ENCODE data around the gene CLDN7.

CLDN7 gene

GRCh38 chr17:7252176-7253043 is 9.9 kb downstream of the CLDN7 start, which contains the start of gene ELP5:
ELP5 (plus strand) TSS chr17:7252215; CDS start chr17:7252551, 336 bp downstream.
- TF ChIP-seq SIN3A (IDR thresholded peaks at IDR 0.05; ENCODE audit: borderline replicate concordance, insufficient read depth, low read length) (0 out of 2 replicates have a peak, but pooled peaks have one; percentile 74), FOXP2 (optimal IDR thresholded peaks at IDR 0.05; ENCODE audit: borderline replicate concordance, extremely low read depth, extremely low read length, insufficient read depth) (peak; percentile 81), REST (IDR thresholded peaks at IDR 0.05; ENCODE audit: insufficient read depth in 1 of 2, low read depth in 2 of 2, low read length in 2 of 2) (peak in 1 of 2 experiments; percentile 68; a peak in 2 of 4 replicates), POLR2AphosphoS5 (IDR thresholded peaks at IDR 0.05; ENCODE audit: low read depth, low read length) (no peak; the same call in 1 of the 2 replicates), TAF1 (IDR thresholded peaks at IDR 0.05; ENCODE audit: borderline replicate concordance, insufficient read depth, low read length) (peak; percentile 67; the same call in 1 of the 2 replicates)

GRCh38 chr17:7251661-7252175 is 10.6 kb downstream of the CLDN7 start, which contains the start of gene CTDNEP1:
CTDNEP1 (minus strand) TSS chr17:7251734; CDS start chr17:7251296, 438 bp downstream.
- no peak for TF ChIP-seq FOXP2 (optimal IDR thresholded peaks at IDR 0.05; ENCODE audit: borderline replicate concordance, extremely low read depth, extremely low read length, insufficient read depth)
- TF ChIP-seq REST (IDR thresholded peaks at IDR 0.05; ENCODE audit: insufficient read depth in 1 of 2, low read depth in 2 of 2, low read length in 2 of 2) = peak in 1 of 2 experiments; percentile 28; a peak in 1 of 4 replicates
- peak; percentile 42; the same call in 1 of the 2 replicates for TF ChIP-seq POLR2AphosphoS5 (IDR thresholded peaks at IDR 0.05; ENCODE audit: low read depth, low read length)
- peak; percentile 71; the same call in 1 of the 2 replicates for TF ChIP-seq TAF1 (IDR thresholded peaks at IDR 0.05; ENCODE audit: borderline replicate concordance, insufficient read depth, low read length)
- no peak for TF ChIP-seq SIN3A (IDR thresholded peaks at IDR 0.05; ENCODE audit: borderline replicate concordance, insufficient read depth, low read length)

DNA sequence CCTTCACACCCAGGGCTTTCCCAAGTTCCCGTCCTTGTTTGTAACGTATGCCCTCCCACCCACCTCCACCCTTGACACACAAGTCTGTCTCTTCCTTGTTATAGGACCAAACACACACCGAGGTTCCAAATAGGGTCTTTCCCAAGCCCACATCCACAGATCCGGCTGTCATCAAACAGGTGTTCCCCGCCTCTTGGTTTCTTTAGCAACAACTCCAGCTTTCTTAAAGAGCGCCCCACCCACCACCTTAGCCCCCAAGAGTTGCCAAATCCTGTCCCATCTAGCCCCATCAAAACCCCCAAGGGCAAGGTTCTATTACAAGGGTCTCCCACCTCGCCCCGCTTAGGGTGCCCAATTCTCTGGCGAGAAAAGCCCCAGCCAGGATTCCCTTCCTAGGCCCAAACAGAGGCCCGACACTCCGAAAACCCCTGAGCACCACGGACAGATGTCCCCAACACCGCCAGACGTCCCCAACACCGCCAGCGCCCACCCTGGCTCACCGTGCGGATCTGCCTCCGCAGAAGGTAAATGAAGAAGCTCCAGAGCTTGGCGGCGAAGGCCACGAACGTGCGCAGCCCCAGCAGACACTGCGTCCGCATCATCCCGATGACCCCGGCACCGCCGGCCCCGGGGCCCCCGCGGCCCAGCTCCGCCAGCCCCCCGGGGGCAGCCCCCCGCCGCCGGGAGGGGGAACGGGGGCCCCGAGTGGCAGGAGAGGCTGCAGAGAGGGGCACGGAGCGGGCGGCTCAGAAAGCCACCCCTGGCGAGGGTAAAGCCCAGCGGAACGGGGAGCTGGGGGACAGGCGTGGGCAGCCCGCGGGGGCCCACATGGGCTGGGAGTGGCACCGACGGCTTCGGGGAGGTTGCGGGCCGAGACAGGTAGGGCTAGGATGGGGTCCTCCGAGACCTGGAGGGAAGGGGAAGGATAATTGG is 11.3 kb downstream of the CLDN7 start:
- TF ChIP-seq REST (IDR thresholded peaks at IDR 0.05; ENCODE audit: insufficient read depth in 1 of 2, low read depth in 2 of 2, low read length in 2 of 2) = no peak
- TF ChIP-seq FOXP2 (optimal IDR thresholded peaks at IDR 0.05; ENCODE audit: borderline replicate concordance, extremely low read depth, extremely low read length, insufficient read depth) = no peak
- no peak for TF ChIP-seq SIN3A (IDR thresholded peaks at IDR 0.05; ENCODE audit: borderline replicate concordance, insufficient read depth, low read length)
- TF ChIP-seq POLR2AphosphoS5 (IDR thresholded peaks at IDR 0.05; ENCODE audit: low read depth, low read length) = no peak
- TF ChIP-seq TAF1 (IDR thresholded peaks at IDR 0.05; ENCODE audit: borderline replicate concordance, insufficient read depth, low read length) = no peak

- TF ChIP-seq TAF1 (IDR thresholded peaks at IDR 0.05; ENCODE audit: borderline replicate concordance, insufficient read depth, low read length) (no peak), SIN3A (IDR thresholded peaks at IDR 0.05; ENCODE audit: borderline replicate concordance, insufficient read depth, low read length) (no peak), REST (IDR thresholded peaks at IDR 0.05; ENCODE audit: insufficient read depth in 1 of 2, low read depth in 2 of 2, low read length in 2 of 2) (no peak), POLR2AphosphoS5 (IDR thresholded peaks at IDR 0.05; ENCODE audit: low read depth, low read length) (no peak), FOXP2 (optimal IDR thresholded peaks at IDR 0.05; ENCODE audit: borderline replicate concordance, extremely low read depth, extremely low read length, insufficient read depth) (no peak)
These were observed 12.4 kb downstream of the CLDN7 start for GRCh38 chr17:7249830-7250229.

Data from PFSK-1 (cell line).